HG03280 (cell line): ENCODE measurements around the gene RMND5A.

ENCODE experiments used
- ATAC-seq: cut with Tn5 transposase; IDR thresholded peaks from one replicate; pipeline ENCODE4 v1.9.1; 2021; ENCODE audit warnings: mild to moderate bottlenecking, moderate library complexity; ENCODE audit not compliant: unreplicated experiment

RMND5A gene

DNA sequence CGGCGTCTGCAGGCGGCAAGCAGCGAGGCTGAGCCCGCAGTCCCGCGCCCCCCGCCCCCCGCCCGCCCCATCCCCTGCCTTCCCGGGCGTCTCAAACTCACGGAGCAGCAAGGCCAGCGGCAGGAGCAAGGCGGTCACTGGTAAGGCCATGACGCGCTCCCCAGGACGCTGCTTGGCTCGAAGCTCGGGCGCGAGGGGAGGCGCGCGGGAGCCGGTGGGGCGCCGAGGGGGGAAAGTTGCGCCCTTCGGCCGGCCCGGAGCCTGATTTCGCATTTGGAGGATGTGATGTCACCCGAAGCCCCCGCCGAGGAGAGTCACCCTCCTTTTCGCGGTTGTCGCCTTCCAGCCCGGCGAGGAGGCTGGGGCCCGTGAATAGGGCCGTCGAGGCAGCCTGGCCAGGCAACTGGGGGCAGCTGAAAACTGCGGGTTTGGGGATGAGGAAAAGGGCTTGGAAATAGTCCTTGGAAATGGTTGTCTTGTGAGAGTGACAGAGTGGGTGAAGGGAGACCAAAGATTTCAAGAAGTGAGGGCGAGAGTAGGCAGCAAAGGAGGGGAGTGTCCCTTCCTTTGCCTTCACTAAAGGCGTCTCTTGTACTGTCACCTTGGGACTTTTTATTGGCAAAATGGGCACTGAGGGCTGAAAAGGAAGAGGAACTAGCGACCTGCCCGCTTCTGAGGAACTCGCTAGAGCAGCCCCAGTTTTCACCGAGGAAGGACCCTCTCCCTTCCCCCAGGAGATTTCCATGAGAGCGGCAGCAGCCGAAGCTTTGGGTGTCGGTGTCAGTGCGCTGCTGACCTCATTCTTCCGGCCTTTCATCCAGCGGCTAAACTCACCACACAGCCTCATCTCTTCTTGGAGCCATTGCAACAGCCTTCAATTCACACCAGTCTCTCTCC, 70.8 kb downstream of the RMND5A start, which contains the start of gene CD8A:
CD8A (minus strand) TSS at position 238 of the 897 bp plus-strand sequence; CDS start at position 150, 88 bp downstream.
- no peak for ATAC-seq

DNA sequence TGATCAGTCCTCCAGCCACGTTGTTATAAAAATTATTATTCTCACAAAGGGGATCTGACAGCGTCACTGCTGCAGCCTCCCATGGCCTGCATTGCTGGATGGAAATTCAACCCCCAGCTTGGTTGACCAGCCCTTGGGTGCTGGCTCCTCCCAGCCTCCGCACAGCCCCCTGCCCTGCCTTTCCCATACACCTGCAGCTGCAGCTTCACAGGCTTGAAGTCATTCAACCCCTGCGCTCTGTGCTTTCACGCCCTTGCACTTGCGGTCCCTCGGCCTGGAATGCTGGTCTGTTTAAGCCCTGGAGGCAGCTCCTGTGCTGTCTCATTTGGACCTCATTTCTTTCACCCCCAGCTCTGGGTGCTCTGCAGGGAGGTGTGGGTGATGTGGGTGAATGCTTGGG, 71.5 kb downstream of the RMND5A start:
- ATAC-seq: no peak

GRCh38 chr2:86793752-86794151, 73.7 kb downstream of the RMND5A start:
- ATAC-seq: no peak

- ATAC-seq: no peak
These were observed 74.8 kb downstream of the RMND5A start for GRCh38 chr2:86794861-86795260.

DNA sequence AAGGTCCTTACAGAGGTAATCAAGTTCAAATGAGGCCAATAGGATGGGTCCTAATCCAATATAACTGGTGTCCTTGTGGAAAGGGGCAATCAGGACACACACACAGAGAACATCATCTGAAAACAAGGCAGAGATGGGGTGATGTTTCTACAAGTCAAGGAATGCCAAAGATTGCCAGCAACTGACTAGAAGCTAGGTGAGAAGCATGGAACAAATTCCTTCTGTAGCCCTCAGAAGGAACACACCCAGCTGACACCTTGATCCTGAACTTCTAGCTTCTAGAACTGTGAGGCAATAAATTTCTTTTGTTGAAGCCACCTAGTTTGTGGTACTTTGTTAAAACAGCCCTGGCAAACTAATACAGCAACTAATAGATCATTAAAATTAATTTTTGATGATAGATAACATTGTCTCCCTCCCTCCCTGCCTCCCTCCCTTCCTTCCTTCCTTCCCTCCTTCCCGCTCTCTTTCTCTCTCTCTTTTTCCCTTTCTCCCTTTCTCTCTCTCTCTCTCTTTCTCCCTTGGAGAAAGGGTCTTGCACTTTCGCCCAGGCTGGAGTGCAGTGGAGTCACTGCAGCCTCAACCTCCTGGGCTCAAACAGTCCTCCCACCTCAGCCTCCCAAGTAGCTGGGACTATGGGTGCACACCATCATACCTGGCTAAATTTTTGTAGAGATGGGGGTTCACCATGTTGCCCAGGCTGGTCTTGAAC, 80.9 kb downstream of the RMND5A start:
- ATAC-seq: no peak

- no peak for ATAC-seq
These were observed 86.2 kb downstream of the RMND5A start for GRCh38 chr2:86806059-86806857.

DNA sequence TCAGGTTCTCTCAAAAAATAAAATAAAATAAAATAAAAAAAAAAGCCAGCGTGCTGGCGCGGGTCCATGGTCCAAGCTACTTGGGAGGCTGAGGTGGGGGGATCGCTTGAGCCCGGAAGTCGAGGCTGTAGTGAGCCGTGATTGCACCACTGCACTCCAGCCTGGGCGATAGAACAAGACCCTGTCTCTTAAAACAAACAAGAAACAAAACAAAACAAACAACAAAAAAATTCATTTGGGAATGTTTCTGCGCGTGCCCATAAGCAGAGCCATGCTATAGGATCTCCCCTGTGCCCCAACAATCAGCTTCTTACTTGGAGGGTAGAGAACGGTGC, 87.0 kb downstream of the RMND5A start:
- no peak for ATAC-seq

GRCh38 chr2:86807468-86808275, 87.6 kb downstream of the RMND5A start:
- ATAC-seq: no peak

- peak; percentile 93 for ATAC-seq
These were observed 88.4 kb downstream of the RMND5A start for GRCh38 chr2:86808315-86809161.

- ATAC-seq: no peak
These were observed 89.5 kb downstream of the RMND5A start for GRCh38 chr2:86809481-86810121.

DNA sequence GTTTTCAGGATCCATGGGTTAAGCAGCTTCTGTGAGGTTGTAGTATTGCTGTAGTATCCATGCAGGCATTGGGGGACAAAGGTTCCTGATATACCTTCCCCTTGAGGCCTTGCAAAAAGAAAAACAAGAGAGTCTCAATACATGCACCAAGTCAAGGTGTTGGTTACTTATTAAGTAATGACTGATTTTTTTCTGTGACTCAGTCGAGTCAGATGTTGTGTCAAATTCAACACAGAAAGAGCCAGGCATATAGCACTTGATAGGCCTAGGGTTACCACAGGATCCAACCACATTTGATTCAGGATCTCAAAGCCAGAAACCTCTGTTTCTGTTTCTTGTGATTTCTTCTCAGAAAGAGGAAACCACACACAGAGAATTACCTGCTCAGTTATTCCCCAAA, 95.5 kb downstream of the RMND5A start:
- no peak for ATAC-seq

DNA sequence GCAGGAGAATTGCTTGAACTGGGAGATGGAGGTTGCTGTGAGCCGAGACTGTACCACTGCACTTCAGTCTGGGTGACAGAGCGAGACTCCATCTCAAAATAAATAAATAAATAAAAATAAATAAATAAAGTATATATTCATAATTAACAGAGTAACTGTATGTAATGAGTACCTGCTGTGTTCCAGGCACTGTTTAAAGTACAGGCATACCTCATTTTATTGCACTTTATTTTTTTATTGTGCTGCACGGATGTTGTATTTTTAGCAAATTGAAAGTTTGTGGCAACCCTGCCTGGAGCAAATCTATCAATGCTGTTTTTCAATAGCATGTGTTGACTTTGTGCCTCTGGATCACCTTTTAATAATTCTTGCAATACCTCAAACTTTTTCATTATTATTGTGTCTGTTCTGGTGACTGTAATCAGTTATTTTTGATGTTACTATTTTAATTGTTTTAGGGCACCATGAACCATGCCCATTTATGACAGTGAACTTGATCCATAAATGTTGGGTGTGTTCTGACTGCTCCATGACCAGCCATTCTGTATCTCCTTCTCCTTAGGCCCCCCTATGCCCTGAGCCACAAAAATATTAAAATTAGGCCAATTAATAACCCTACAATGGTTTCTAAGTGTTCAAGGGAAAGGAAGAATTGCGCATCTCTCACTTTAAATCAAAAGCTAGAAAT, 98.2 kb downstream of the RMND5A start:
- no peak for ATAC-seq

- ATAC-seq: no peak
These were observed 98.9 kb downstream of the RMND5A start for GRCh38 chr2:86818957-86819356.

DNA sequence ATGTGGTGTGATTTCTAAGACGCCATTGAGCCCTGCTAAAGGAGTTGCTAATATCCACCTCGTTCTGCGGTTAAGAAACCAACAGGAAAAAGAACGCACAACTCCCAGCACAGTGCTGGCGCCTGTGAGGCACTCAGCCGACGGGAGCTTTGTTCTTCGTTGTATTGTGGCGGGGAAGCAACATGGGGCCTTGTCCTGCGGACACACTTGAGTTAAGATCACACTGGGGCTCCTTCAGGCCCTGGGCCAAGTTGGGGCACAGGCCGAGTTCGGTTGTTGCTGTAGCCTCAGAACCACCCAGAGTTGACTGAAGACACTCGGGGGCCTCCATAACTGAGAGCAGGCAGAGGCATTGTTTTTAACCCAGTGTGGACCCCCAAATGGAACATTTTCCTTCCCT, 101.2 kb downstream of the RMND5A start:
- ATAC-seq: no peak

GRCh38 chr2:86821842-86822241, 101.8 kb downstream of the RMND5A start:
- ATAC-seq: no peak

- no peak for ATAC-seq
These were observed 102.7 kb downstream of the RMND5A start for GRCh38 chr2:86822668-86823345.

DNA sequence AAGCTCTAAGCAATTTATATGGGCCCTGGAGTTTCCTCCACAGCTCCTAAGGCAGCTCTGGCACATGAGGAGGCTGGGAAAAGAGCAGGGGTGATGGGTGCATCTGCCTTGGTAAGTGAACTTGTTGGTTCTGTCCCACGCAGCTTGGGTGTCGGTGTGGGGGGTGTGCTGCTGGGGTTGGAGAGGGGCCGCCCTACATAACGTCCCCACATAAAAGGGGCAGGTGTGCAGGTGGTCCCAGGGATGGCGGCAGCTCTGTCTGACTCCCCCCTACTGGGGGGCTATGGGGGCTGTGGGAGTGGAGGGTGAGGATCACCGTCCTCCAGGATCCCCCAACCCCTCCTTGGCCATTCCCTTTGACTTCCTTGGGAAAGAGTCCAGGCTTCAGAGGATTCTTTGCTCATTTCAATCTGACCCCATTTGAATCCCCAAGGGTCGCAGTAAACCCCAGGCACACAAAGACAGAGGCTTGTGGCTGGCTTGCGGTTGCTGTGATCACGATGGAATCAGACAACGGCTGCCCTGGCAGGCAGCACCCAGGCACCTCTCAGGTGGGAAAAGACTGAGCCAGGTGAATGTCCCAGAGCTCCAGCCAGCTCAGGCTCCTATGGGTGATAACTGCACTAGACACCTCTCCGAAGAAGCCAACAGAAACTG, 105.1 kb downstream of the RMND5A start:
- no peak for ATAC-seq
